ENCODE results near the gene STOX1. TPM values are rescaled to one million over a fixed set of nuclear protein-coding genes. Genes with fewer than 3 reads are reported as not detected.
"Not testable (repeated sequence)": the region's sequence is repeated elsewhere in the genome, so short reads cannot be mapped to it uniquely, and the experiment has no call there.

STOX1 gene
- total and polyA plus RNA-seq, 3 donors from 2014 or later = 3.2 to 4.6 (median 3.8) TPM

DNA sequence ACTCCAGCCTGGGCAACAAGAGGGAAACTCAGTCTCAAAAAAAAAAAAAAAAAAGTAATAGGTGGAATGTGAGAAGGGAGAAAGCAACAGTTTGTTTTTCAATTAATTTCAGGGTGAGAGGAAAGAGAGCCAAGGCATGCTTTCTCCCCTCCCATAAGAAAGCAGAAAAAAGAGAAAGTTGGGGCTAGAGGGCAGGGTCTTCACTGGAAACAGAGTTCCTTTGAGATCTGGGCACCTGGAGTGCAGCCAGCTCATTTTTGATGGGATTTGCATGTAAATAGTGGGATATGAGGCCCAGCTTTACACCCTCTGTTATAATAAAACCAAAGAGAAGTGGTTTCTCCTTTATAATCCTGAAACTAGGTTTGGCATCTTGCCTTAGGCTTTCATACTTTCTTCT lies 13.8 kb upstream of the STOX1 start:
- intact Hi-C loops (cut with DNase I; ENCODE audit: low total_unique reads) = no loop called here
- no peak for TF ChIP-seq POLR2A (IDR thresholded peaks at IDR 0.05)
- TF ChIP-seq, protein P1, sequence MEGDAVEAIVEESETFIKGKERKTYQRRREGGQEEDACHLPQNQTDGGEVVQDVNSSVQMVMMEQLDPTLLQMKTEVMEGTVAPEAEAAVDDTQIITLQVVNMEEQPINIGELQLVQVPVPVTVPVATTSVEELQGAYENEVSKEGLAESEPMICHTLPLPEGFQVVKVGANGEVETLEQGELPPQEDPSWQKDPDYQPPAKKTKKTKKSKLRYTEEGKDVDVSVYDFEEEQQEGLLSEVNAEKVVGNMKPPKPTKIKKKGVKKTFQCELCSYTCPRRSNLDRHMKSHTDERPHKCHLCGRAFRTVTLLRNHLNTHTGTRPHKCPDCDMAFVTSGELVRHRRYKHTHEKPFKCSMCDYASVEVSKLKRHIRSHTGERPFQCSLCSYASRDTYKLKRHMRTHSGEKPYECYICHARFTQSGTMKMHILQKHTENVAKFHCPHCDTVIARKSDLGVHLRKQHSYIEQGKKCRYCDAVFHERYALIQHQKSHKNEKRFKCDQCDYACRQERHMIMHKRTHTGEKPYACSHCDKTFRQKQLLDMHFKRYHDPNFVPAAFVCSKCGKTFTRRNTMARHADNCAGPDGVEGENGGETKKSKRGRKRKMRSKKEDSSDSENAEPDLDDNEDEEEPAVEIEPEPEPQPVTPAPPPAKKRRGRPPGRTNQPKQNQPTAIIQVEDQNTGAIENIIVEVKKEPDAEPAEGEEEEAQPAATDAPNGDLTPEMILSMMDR (IDR thresholded peaks at IDR 0.05) = no peak
- no peak for DNase-seq
- no peaks in the 10 kb centered on the region for H3K27me3 ChIP-seq
- H3K27ac ChIP-seq = no peak overlapping the region
- H3K9me3 ChIP-seq = no peaks in the 10 kb centered on the region
- H3K4me3 ChIP-seq = no peak overlapping the region
- H3K36me3 ChIP-seq (ENCODE audit: low read depth, missing control alignments) = no peaks in the 10 kb centered on the region
- H3K4me1 ChIP-seq = no peaks in the 10 kb centered on the region

DNA sequence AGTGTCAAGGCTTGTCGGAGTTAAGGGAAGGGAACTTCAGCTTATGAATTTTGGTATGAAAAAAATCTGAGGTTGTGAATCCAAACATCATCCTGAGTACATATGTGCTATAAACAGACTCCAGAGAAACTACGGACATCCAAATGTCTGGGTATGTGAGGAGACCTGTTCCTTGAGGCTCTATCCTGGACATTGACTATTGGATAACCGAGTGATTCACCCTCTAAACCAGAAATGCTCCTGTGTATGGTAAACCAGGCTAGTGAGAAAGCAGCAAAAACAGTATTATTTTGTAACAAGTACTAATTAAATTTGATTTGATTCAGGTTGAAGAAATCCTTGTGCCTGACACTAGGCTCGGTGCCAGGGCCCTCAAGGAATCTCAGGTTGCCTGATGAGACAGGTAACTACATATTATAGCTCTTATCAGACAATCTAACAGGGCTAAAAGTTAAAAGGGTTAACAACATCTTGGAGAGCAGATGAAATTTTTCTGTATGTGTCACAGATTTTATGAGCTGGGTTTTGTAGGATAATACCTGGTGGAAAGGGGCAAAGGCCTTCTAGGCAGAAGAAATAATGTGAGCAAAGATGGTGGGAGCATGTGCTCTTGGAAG lies 10.4 kb upstream of the STOX1 start:
- H3K27me3 ChIP-seq = no peaks in the 10 kb centered on the region
- H3K4me1 ChIP-seq = no peaks in the 10 kb centered on the region
- no peaks in the 10 kb centered on the region for H3K9me3 ChIP-seq
- no peaks in the 10 kb centered on the region for H3K36me3 ChIP-seq (ENCODE audit: low read depth, missing control alignments)
- no peak for TF ChIP-seq POLR2A (IDR thresholded peaks at IDR 0.05)
- TF ChIP-seq, protein P1 (IDR thresholded peaks at IDR 0.05) = no peak
- H3K4me3 ChIP-seq = no peak overlapping the region
- intact Hi-C loops (cut with DNase I; ENCODE audit: low total_unique reads) = no loop called here
- H3K27ac ChIP-seq = no peak overlapping the region
- no peak for DNase-seq
- 74 to 85% methylated on average over 4 of the region's 4 CpGs for WGBS, 2 donors

GRCh38 chr10:68820359-68820758 lies 7.0 kb upstream of the STOX1 start:
- DNase-seq; H3K9me3 ChIP-seq; intact Hi-C loops (cut with DNase I; ENCODE audit: low total_unique reads); H3K27ac ChIP-seq; H3K4me3 ChIP-seq; H3K27me3 ChIP-seq; H3K4me1 ChIP-seq; H3K36me3 ChIP-seq (ENCODE audit: low read depth, missing control alignments): not testable (repeated sequence)
- 100% methylated on average over 1 of the region's 1 CpG for WGBS, 2 donors

DNA sequence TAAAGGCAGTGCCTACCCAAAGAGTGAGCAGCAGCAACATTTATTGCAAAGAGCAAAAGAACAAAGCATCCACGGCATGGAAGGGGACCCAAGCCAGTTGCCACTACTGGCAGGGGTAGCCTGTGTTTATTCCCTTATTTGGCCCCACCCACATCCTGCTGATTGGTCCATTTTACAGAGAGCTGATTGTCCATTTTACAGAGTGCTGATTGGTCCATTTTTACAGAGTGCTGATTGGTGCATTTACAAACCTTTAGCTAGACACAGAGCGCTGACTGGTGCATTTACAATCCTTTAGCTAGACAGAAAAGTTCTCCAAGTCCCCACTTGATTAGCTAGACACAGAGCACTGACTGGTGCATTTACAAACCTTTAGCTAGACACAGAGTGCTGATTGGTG lies 4.7 kb upstream of the STOX1 start:
- H3K4me1 ChIP-seq; H3K9me3 ChIP-seq; H3K4me3 ChIP-seq; intact Hi-C loops (cut with DNase I; ENCODE audit: low total_unique reads); H3K36me3 ChIP-seq (ENCODE audit: low read depth, missing control alignments); H3K27me3 ChIP-seq; H3K27ac ChIP-seq: not testable (repeated sequence)
- WGBS, 2 donors = 94 to 100% methylated on average over 2 of the region's 2 CpGs
- DNase-seq = peak; percentile 35

GRCh38 chr10:68827592-68827959 lies 245 bp downstream of the STOX1 start:
- H3K27me3 ChIP-seq; H3K9me3 ChIP-seq; DNase-seq; H3K4me1 ChIP-seq; intact Hi-C loops (cut with DNase I; ENCODE audit: low total_unique reads); H3K27ac ChIP-seq; H3K36me3 ChIP-seq (ENCODE audit: low read depth, missing control alignments): not testable (repeated sequence)
- H3K4me3 ChIP-seq = peak overlapping the region in 1 of 2 donors; percentile 52
- WGBS, 2 donors = no CpG with 5 or more reads among the region's 58 CpGs

DNA sequence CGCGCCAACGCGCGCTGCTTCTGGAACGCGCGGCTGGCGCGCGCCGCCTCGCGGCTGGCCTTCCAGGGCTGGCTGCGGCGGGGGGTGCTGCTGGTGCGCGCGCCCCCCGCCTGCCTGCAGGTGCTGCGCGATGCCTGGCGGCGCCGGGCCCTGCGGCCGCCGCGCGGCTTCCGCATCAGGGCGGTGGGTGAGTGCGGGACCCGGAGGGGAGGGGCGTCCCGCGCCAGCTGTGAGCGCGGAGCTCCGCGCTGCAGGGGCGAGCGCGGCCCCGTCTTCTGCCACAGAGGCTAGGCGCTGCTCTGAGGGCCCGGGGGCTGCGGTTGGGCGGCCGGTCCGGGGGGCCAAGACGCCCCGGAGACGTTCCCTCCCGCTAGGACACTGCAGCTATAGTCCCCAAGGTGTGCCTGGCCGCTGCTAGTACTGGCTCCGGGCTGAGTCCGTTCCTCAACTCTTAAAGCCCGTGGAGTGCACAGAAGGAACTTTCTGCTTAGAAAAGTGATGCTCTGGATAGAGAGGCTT lies 811 bp downstream of the STOX1 start:
- DNase-seq = peak; percentile 25
- not testable (repeated sequence) for H3K27me3 ChIP-seq

DNA sequence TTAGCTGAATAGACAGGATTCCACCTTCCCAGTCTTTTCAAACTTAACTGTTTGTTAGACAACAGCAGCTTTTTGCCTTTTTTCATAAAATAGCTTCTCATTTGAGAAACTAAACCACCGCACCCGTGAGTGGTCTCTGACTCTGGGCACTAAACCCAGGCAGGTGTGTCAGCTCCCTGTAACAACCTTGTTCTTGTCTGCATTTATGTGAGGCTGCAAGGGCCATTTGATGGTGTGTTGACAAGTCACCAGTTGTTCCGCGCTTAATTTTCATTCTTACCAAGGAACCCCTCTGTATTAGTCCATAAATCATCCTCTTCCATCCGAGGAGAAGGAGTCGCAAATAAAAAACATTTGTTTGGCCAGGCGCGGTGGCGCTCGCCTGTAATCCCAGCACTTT lies 1.5 kb downstream of the STOX1 start:
- 56 to 77% methylated on average over 10 of the region's 10 CpGs for WGBS, 2 donors

More for the DNA sequence above, 811 bp downstream of the STOX1 start:
- peak overlapping the region; percentile 13 to 38 for H3K4me3 ChIP-seq
- H3K4me1 ChIP-seq; H3K9me3 ChIP-seq; intact Hi-C loops (cut with DNase I; ENCODE audit: low total_unique reads); H3K36me3 ChIP-seq (ENCODE audit: low read depth, missing control alignments); H3K27ac ChIP-seq: not testable (repeated sequence)
- 0 to 10% methylated on average over 2 to 13 of the region's 59 CpGs for WGBS, 2 donors

More for the DNA sequence above, 1.5 kb downstream of the STOX1 start:
- intact Hi-C loops (cut with DNase I; ENCODE audit: low total_unique reads) = no loop called here
- no peaks in the 10 kb centered on the region for H3K36me3 ChIP-seq (ENCODE audit: low read depth, missing control alignments)
- H3K4me1 ChIP-seq = no peaks in the 10 kb centered on the region
- no peaks in the 10 kb centered on the region for H3K9me3 ChIP-seq
- H3K27me3 ChIP-seq = no peaks in the 10 kb centered on the region
- no peak for TF ChIP-seq POLR2A (IDR thresholded peaks at IDR 0.05)
- TF ChIP-seq, protein P1 (IDR thresholded peaks at IDR 0.05) = no peak
- no peak for DNase-seq
- peak overlapping the region in 1 of 2 donors; percentile 38 for H3K4me3 ChIP-seq
- H3K27ac ChIP-seq = no peak overlapping the region

Measured in testis (tissue), 3 donors.